HG03159 (cell line): ENCODE results near the gene NPRL2.
"Not testable (repeated sequence)": the region's sequence is repeated elsewhere in the genome, so short reads cannot be mapped to it uniquely, and the experiment has no call there.

Experiments used
- ATAC-seq: cut with Tn5 transposase; IDR thresholded peaks from one replicate; pipeline ENCODE4 v1.9.1; 2021; ENCODE audit warnings: mild to moderate bottlenecking, moderate library complexity; ENCODE audit not compliant: unreplicated experiment

Gene NPRL2

DNA sequence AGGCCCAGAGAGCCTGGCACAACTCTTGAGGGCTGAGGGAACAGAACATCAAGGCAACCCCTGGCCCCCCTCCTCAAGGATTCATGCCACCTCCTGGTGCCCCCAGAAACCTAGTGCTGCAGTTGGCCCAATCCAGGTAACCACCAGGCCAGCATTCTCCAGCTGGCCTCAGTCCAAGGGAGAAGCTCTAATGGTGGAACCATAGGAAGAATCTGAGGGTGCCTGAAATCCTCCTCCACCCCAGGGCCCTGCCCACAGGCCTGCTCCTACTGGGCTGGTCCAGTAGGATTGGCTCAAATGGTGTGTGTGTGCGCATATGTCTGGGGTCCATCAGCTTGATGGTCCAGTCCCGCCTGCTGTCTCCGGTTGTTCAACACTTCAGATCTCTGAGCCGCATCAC, 35.8 kb downstream of the NPRL2 start:
- ATAC-seq: no peak

DNA sequence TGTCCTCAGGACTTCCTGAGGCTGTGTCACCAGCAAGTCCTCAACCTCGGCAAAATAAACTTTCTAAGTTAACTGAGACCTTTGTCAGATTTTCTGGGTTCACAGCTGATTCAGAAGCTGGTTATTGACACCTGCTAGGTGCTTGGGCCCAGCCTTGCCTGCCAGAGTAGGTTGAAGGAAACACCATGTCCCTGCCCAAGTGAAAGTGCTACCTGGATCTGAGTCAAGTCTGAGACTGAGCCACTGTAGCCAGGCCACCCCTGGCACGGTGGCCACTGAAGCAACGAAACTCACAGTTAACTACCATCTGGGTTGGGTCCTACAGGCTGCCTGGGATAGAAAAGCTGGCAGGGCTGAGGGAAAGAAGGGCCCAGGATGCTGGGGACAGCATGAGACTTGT, 36.2 kb downstream of the NPRL2 start:
- ATAC-seq: no peak

DNA sequence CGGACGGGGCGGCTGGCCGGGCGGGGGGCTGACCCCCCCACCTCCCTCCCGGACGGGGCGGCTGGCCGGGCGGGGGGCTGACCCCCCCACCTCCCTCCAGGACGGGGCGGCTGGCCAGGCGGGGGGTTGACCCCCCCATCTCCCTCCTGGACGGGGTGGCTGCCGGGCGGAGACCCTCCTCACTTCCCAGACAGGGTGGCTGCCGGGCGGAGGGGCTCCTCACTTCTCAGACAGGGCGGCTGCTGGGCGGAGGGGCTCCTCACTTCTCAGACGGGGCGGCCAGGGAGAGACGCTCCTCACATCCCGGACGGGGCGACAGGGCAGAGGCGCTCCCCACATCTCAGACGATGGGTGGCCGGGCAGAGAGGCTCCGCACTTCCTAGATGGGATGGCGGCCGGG, 38.5 kb downstream of the NPRL2 start:
- ATAC-seq: not testable (repeated sequence)

DNA sequence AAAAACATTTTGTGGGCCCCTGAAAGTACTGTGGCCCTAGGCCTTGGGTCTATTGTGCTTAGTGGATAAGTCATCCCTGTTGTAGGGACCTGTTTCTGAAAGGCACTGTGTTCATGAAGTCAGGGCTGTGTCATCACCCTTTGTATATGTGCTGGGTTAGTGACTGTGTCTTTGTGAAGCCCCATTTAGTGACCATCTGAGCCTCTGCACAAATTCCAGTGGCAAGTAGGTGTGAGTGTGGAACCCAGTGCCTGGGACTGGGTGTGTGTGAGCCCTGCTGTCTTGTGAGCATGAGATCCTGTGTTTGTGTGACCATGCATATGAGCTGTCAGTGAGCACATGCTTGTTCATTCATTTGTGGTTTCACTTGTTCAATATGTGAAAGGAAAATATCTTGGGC, 46.0 kb downstream of the NPRL2 start:
- no peak for ATAC-seq

DNA sequence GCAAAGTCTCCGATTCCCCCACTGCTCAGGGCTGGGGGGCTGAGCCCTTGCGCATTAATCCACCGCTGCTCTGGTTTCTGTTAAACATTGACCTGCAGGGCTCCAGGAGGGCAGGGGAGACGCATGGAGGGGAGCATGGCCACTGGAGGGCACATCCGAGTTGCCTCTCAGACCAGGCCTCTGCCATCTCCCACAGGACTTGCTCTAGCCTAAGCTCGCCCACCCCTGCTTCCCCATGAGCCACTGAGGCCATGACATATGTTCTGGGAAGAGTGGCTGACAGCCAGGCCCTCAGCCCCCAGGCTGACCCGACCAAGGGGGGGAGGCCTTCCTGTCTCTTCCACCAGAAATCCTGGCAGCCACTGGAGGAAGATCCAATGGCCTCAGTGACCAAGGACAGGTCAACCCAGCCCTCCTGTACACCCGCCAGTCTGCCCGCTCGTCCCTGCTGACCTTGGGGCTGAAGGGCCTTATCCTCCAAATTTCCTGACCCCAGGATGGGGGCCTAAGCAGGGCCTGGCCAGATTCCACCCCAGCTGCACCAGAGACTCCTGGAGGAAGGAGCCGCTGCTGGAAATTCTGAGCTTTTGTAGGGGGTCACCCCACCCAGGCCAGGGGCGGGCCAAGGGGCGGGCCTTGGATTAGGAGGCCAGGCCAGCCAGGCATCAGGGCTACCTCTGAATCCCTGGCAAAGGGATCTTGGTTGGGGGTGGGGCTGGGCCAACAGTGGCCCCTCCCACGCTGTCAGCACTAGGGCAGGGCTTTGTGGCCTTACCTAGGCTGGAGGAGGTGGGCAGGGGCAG, 47.4 kb downstream of the NPRL2 start, which contains the start of gene HYAL1:
TSS of gene HYAL1 (minus strand) at position 562 of the 803 bp plus-strand sequence. CDS start 618 bp downstream, outside the sequence.
- ATAC-seq: no peak

DNA sequence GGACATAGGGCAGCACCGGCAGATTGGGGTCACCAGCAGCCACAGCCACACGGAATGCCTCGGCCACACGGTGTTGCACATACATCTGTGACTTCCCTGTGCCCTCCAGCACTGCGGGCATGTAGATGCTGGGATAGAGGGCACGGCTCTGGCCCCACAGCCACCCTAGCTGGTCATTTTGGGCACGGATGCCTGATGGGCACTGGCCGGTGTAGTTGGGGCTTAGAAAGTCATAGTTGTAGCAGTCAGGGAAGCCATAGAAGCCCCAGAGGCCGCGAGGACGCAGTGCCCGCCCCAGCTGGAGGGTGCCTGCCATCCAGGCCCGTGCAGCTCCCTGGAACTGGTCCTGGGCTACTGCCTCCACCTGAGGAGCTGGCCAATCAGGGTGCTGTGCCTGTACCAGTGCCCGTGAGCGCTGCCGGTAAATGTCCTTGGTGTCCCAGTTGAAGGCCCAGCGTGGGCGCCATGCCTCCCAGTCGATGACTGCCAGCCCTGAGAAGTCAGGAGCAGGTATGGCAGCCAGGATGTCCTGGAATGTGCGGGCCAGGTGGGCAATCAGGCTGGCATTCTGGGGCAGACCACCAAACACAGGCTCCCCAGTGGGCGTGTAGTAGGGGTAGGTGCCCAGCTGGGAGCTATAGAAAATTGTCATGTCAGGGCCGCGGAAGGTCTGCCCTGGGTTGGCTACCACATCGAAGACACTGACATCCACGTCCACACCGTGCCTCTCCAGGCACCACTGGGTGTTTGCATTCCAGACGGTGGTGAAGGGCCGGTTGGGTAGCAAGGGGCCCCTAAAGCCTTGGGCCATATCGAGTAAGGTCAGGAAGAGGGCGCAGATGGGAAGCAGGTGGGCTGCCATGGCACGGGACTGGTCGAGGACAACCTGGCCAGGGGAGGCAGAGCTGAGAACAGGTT, 48.2 kb downstream of the NPRL2 start:
- no peak for ATAC-seq

DNA sequence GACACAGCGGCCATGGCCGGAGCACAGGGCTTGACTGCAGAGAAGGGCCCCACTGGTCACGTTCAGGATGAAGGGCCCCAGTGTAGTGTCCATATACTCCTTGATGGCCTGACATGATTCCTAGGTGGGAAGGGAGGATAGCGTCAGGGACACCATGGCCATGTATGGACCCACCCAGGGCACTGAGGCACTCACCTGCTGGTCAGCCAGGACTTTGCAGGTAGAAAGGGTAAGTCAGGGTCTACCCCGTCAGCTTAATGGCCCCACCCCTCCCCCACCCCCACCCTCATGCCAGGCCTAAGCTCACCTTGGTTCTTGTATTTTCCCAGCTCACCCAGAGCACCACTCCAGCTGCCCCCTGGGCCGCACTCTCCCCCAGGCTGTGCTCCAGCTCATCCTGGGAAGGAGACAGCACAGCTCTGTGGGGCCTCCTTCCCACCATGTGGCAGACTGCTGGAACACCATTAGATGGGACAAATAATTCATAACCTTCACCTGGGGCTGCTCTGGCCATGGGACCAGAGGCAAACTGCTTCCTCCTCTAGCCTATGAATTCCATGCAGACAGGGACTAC, 49.8 kb downstream of the NPRL2 start:
- no peak for ATAC-seq

DNA sequence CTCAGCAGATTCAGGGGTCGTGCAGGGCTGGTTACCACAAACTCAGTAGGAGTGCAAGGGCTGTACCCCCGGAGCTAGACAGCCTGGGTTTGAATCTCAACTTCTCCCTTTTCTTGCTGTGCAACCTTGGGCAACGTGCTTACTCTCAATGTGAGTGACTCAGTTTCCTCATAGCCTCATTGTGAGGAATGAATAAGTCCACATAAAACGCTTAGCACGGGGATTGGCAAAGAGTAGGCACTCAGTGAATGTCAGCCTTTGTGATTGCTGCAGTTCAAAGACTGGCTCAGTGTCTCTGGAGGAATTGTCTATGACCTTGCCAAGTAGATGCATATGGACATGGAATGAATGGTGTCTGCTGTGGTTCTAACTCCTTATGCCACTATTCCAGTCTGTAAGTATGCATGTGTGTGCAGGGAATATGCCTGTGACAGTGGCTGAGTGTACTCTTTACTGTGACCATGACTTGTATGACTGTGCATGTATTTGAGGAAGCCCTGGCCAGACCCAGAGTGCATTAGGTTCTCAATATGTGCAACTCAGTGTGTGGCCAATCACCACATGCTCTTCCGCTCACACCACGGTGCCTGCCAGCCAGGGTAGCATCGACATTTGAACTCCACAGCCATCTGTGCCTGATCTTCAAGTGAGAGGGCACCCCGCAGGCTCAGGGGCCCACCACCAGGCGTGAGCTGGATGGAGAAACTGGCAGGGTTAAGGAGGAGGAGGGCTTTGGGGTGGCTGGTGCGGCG, 50.5 kb downstream of the NPRL2 start:
- ATAC-seq: no peak

DNA sequence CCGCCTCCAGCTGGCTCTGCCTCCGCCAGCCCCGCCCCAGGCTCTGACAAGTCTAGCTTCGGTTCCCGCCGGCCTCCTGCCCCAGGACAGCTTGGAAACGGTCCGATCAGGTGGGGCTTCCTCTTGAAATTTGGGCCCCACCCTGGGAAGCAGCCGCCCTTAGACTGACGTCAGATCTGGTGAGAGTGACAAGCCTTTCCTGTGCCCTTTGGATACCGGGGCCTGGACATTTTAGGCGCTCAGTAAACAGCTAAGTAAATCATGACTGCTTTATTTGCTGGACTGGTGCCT, 51.0 kb downstream of the NPRL2 start:
- no peak for ATAC-seq

DNA sequence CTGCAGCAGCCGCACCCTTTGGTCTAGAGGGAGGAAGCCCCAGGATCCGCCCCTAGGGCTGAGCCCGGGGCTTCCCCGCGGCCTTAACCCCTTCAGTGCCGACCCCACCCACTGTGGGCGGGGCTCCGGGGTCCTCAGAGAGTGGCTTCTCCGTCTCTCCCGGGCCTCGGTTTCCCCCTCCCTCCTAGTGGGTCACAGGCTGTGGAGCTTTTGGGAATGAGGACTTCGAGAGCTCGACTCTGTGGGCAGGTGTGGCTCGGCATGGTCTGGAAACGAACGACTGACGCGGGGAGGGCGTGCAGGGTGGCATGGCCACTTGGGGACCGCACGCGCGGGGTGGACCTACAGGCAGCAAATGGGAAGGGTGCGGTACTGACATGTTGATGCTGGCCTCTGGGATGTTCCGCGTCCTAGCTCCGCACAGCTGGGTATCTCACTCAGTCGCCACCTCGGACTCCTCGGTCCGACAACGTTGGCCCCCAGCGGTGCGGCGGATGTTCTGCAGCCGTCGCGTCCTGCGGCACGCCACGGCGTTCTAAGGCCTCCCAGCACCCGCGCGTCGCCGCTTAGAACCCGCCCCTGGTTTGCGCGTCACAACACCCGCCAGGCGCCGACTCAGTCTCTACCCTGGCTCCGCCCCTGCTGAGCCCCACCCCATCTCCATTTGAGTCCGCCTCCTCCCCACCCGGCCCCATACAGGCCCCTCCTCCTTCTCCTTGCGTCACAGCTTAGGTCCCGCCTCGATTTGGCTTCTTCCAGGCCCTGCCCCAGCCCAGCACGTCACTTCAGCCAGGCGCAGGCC, 51.5 kb downstream of the NPRL2 start, which contains the start of the genes HYAL3 and NAA80:
TSS of gene HYAL3 (minus strand) at position 570 of the 802 bp plus-strand sequence. CDS start 3,803 bp downstream, outside the sequence.
TSS of gene NAA80 (minus strand) at position 570 of the 802 bp plus-strand sequence. CDS start 1,942 bp downstream, outside the sequence.
- ATAC-seq: peak; percentile 80

DNA sequence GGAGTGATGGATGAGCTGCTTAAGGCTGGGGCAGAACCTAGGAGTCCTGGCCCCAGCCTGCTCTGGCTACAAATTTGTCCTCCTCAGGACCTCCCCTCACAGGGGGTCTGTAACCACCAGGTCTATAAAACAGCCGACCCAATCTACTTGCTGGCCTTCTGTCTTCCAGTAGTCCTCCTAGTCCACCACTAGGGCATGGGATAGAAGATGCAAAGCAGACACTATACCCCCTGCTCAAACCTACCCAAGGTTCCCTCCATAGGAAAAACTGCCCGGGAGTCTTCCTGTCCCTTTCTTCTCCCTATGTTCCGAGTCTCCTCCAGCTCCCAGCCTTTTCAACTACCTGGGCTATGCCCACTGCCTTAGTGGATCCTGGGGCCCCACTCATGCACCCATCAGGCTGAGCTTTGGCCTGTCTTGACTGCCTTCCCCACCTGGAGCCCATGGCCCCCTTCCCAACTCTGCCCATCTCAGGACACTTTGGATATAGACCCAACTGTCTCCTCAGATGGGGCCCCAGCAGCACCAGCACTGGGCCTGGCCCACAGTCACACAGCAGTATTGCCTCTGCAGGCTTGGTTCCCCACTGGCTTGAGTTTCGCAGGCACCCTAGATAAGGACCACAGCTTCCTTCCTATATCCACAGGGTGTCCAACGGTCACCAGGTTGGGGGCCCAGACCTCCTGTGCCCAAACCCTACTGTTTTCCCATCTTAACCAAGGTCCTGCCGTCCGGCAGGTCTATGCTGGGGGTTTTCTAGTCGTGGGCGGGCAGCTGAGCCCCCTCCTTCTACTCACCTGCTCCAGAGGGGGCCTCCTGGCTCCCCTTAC, 52.5 kb downstream of the NPRL2 start:
- no peak for ATAC-seq

DNA sequence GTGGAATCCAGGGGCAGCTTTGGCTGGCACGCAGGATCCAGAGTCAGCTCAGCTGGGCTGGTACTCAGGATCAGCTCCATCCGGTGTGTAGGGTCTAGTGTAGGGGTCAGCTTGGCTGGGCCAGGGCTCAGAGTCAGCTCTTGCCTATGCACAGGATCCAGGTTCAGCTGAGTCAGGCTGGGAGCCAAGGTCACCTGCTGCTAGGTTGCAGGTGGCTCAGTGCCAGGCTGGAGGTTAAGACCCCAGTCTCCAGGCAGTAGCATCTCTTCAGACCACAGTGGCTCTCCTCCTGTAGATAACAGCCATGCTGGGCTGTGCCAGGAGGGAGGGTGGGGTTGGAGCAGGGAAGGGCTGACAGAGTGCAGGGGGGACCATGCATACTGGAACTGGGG, 53.2 kb downstream of the NPRL2 start:
- ATAC-seq: no peak
